HEK293 (cell line): ENCODE data around the gene PRSS8.

Source experiments
- CTCF ChIA-PET: fragments of 350-600 bp; formaldehyde crosslinking; extraction: SDS; loops from one replicate; lab custom pipeline; 2021; ENCODE audit warnings: antibody characterized with exemption; lab: Yijun Ruan, JAX
- POLR2A ChIA-PET: fragments of 300-600 bp; formaldehyde crosslinking; extraction: SDS; loops from one replicate; lab custom pipeline; 2020; ENCODE audit warnings: antibody characterized with exemption, inconsistent platforms; lab: Yijun Ruan, JAX
- H3K27ac ChIP-seq: fragments of 200-500 bp; sonication (Bioruptor generic); 2 replicates; pipeline ENCODE4 v1.5.1; 2014; ENCODE audit warnings: low read depth, low read length, control low read depth, inconsistent platforms; ENCODE audit errors: extremely low read depth
- H3K36me3 ChIP-seq, 2 experiments: fragments of 200-500 bp in 1 of 2; sonication (Bioruptor generic) in 1 of 2; 1 replicate in 1 of 2; 2 replicates in 1 of 2; pipeline ENCODE4 v1.5.1; 2014 to 2017; ENCODE audit warnings: inconsistent platforms in 2 of 2, low read length in 2 of 2; ENCODE audit not compliant: control insufficient read depth in 2 of 2, insufficient read depth in 1 of 2
- H3K4me1 ChIP-seq: fragments of 200-500 bp; sonication (Bioruptor generic); 2 replicates; pipeline ENCODE4 v1.5.1; 2014; ENCODE audit warnings: mild to moderate bottlenecking, low read length, inconsistent platforms; ENCODE audit not compliant: control insufficient read depth, insufficient read depth
- H3K4me3 ChIP-seq: 2 replicates; pipeline ENCODE4 v1.5.1; 2011; ENCODE audit warnings: low read depth, mild to moderate bottlenecking, control low read depth, low read length, moderate library complexity
- H3K9me3 ChIP-seq: fragments of 200-500 bp; sonication (Bioruptor generic); 2 replicates; pipeline ENCODE4 v1.5.1; 2014; ENCODE audit warnings: low read depth, low read length, inconsistent platforms; ENCODE audit not compliant: control insufficient read depth, insufficient read depth
- BCL11B ChIP-seq: fragments of 450-650 bp; formaldehyde crosslinking; IDR thresholded peaks from 2 replicates; pipeline ENCODE4 v1.5.1; 2016; ENCODE audit warnings: low read depth, missing biosample characterization, missing genetic modification characterization
- GLIS1 ChIP-seq: fragments of 450-650 bp; formaldehyde crosslinking; IDR thresholded peaks from 2 replicates; pipeline ENCODE4 v1.5.1; 2016; ENCODE audit warnings: missing biosample characterization, missing genetic modification characterization
- KLF1 ChIP-seq: fragments of 450-650 bp; formaldehyde crosslinking; IDR thresholded peaks from 2 replicates; pipeline ENCODE4 v1.5.1; 2016; ENCODE audit warnings: missing biosample characterization, missing genetic modification characterization
- KLF10 ChIP-seq: fragments of 450-650 bp; IDR thresholded peaks from 2 replicates; pipeline ENCODE4 v1.5.1; 2018; ENCODE audit warnings: missing biosample characterization, mild to moderate bottlenecking, missing genetic modification characterization
- OSR2 ChIP-seq: fragments of 450-650 bp; formaldehyde crosslinking; IDR thresholded peaks from 2 replicates; pipeline ENCODE4 v1.5.1; 2016; ENCODE audit warnings: missing biosample characterization, missing genetic modification characterization
- SP7 ChIP-seq: fragments of 450-650 bp; formaldehyde crosslinking; IDR thresholded peaks from 2 replicates; pipeline ENCODE4 v1.5.1; 2016; ENCODE audit warnings: missing biosample characterization, missing genetic modification characterization
- ZBTB48 ChIP-seq: fragments of 450-650 bp; formaldehyde crosslinking; IDR thresholded peaks from 2 replicates; pipeline ENCODE4 v1.5.1; 2016; ENCODE audit warnings: missing biosample characterization, missing genetic modification characterization
- ZNF138 ChIP-seq: fragments of 450-650 bp; formaldehyde crosslinking; IDR thresholded peaks from 2 replicates; pipeline ENCODE4 v1.5.1; 2016; ENCODE audit warnings: missing biosample characterization, missing genetic modification characterization, borderline replicate concordance
- ZNF202 ChIP-seq: fragments of 450-650 bp; formaldehyde crosslinking; IDR thresholded peaks from 2 replicates; pipeline ENCODE4 v1.5.1; 2016; ENCODE audit warnings: missing biosample characterization, missing genetic modification characterization, borderline replicate concordance
- ZNF221 ChIP-seq: fragments of 450-650 bp; formaldehyde crosslinking; IDR thresholded peaks from 2 replicates; pipeline ENCODE4 v1.5.1; 2017; ENCODE audit warnings: missing biosample characterization, missing genetic modification characterization, borderline replicate concordance
- ZNF335 ChIP-seq: fragments of 450-650 bp; formaldehyde crosslinking; conservative IDR thresholded peaks from 2 replicates; pipeline ENCODE4 v1.5.1; 2016; ENCODE audit warnings: missing biosample characterization, missing genetic modification characterization
- ZNF473 ChIP-seq: fragments of 450-650 bp; formaldehyde crosslinking; IDR thresholded peaks from 2 replicates; pipeline ENCODE4 v1.5.1; 2017; ENCODE audit warnings: missing biosample characterization, missing genetic modification characterization
- ZNF76 ChIP-seq: fragments of 450-650 bp; formaldehyde crosslinking; IDR thresholded peaks from 2 replicates; pipeline ENCODE4; 2016; ENCODE audit warnings: low read depth, missing biosample characterization, missing genetic modification characterization, borderline replicate concordance
- ZNF768 ChIP-seq: fragments of 450-650 bp; formaldehyde crosslinking; IDR thresholded peaks from 2 replicates; pipeline ENCODE4 v1.5.1; 2018; ENCODE audit warnings: missing biosample characterization, mild to moderate bottlenecking, missing genetic modification characterization
- TF ChIP-seq, protein P1 (sequence below): fragments of 450-650 bp; formaldehyde crosslinking; conservative IDR thresholded peaks from 2 replicates; pipeline ENCODE4 v1.5.1; 2016; ENCODE audit warnings: low read depth, missing biosample characterization, missing genetic modification characterization
- TF ChIP-seq, protein P2 (sequence below): fragments of 450-650 bp; IDR thresholded peaks from 2 replicates; pipeline ENCODE4 v1.5.1; 2018; ENCODE audit warnings: missing biosample characterization, missing genetic modification characterization
- TF ChIP-seq, protein P3 (sequence below): fragments of 450-650 bp; formaldehyde crosslinking; IDR thresholded peaks from 2 replicates; pipeline ENCODE4 v1.5.1; 2016; ENCODE audit warnings: missing biosample characterization, missing genetic modification characterization
- TF ChIP-seq, protein P4 (sequence below): fragments of 450-650 bp; formaldehyde crosslinking; IDR thresholded peaks from 2 replicates; pipeline ENCODE4 v1.5.1; 2016; ENCODE audit warnings: missing biosample characterization, missing genetic modification characterization
- TF ChIP-seq, protein P5 (sequence below): fragments of 450-650 bp; formaldehyde crosslinking; IDR thresholded peaks from 2 replicates; pipeline ENCODE4 v1.5.1; 2017; ENCODE audit warnings: missing biosample characterization, missing genetic modification characterization

PRSS8 gene

DNA sequence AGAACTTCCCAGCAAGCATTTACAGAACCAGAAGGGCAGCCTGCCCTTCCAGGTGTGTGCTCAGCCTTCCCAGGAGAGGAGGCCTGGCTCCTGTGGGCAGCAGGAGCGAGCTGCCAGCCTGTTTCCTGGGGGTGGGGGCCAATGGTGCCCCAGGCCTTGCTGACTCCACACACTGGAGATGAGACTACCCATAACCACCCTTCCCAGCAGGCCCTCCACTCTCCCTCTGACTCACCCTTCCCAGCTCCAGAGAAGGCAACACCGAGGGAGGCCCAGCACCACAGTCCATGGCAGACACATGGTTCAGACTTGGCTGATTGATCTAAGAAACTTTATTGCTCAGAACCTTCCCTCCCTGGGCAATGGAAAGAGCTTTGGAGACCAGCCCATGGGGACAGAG is 45.0 kb downstream of the PRSS8 start (continued):
- TF ChIP-seq ZNF202 (tag by site-specific recombination) (no peak), GLIS1 (tag by site-specific recombination) (peak; percentile 27; the same call in 1 of the 2 replicates)

DNA sequence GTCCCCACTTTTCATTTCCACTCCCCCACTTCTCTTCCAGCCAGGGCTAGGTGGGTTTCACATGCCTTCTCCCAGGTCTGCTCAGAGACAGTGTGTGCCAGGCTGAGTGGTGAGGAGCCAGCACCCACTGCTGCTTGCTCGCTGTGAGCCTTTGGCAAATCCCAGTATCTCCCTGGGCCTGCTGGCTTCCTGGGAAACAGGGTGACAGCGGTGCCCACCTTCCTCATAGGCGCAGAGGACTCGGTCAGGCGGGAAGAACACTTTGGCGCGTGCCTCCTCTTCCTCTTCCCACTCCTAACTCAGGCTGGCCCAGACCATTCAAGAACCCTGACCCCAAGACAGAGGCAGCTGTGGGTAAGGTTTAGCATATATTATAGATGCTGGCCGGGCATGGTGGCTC is 46.3 kb downstream of the PRSS8 start:
- TF ChIP-seq, protein P1, sequence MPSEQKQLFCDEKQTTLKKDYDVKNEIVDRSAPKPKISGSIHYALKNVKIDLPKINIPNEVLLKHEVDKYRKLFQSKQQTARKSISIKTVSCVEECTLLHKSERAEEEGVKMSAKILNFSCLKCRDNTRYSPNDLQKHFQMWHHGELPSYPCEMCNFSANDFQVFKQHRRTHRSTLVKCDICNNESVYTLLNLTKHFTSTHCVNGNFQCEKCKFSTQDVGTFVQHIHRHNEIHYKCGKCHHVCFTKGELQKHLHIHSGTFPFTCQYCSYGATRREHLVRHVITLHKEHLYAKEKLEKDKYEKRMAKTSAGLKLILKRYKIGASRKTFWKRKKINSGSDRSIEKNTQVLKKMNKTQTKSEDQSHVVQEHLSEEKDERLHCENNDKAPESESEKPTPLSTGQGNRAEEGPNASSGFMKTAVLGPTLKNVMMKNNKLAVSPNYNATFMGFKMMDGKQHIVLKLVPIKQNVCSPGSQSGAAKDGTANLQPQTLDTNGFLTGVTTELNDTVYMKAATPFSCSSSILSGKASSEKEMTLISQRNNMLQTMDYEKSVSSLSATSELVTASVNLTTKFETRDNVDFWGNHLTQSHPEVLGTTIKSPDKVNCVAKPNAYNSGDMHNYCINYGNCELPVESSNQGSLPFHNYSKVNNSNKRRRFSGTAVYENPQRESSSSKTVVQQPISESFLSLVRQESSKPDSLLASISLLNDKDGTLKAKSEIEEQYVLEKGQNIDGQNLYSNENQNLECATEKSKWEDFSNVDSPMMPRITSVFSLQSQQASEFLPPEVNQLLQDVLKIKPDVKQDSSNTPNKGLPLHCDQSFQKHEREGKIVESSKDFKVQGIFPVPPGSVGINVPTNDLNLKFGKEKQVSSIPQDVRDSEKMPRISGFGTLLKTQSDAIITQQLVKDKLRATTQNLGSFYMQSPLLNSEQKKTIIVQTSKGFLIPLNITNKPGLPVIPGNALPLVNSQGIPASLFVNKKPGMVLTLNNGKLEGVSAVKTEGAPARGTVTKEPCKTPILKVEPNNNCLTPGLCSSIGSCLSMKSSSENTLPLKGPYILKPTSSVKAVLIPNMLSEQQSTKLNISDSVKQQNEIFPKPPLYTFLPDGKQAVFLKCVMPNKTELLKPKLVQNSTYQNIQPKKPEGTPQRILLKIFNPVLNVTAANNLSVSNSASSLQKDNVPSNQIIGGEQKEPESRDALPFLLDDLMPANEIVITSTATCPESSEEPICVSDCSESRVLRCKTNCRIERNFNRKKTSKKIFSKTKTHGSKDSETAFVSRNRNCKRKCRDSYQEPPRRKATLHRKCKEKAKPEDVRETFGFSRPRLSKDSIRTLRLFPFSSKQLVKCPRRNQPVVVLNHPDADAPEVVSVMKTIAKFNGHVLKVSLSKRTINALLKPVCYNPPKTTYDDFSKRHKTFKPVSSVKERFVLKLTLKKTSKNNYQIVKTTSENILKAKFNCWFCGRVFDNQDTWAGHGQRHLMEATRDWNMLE: no peak
- TF ChIP-seq, protein P2, sequence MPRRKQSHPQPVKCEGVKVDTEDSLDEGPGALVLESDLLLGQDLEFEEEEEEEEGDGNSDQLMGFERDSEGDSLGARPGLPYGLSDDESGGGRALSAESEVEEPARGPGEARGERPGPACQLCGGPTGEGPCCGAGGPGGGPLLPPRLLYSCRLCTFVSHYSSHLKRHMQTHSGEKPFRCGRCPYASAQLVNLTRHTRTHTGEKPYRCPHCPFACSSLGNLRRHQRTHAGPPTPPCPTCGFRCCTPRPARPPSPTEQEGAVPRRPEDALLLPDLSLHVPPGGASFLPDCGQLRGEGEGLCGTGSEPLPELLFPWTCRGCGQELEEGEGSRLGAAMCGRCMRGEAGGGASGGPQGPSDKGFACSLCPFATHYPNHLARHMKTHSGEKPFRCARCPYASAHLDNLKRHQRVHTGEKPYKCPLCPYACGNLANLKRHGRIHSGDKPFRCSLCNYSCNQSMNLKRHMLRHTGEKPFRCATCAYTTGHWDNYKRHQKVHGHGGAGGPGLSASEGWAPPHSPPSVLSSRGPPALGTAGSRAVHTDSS (tag by site-specific recombination): no peak
- TF ChIP-seq ZNF473 (tag by site-specific recombination) (no peak), SP7 (no peak), KLF1 (tag by site-specific recombination) (no peak), ZNF221 (tag by site-specific recombination) (no peak), KLF10 (tag by site-specific recombination) (no peak), OSR2 (no peak), ZNF138 (tag by site-specific recombination) (no peak), ZNF335 (tag by site-specific recombination) (no peak), BCL11B (tag by site-specific recombination) (no peak), ZBTB48 (tag by site-specific recombination) (no peak)
- TF ChIP-seq, protein P3, sequence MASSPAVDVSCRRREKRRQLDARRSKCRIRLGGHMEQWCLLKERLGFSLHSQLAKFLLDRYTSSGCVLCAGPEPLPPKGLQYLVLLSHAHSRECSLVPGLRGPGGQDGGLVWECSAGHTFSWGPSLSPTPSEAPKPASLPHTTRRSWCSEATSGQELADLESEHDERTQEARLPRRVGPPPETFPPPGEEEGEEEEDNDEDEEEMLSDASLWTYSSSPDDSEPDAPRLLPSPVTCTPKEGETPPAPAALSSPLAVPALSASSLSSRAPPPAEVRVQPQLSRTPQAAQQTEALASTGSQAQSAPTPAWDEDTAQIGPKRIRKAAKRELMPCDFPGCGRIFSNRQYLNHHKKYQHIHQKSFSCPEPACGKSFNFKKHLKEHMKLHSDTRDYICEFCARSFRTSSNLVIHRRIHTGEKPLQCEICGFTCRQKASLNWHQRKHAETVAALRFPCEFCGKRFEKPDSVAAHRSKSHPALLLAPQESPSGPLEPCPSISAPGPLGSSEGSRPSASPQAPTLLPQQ: no peak
- CTCF ChIA-PET: no interaction called here
- POLR2A ChIA-PET: interaction anchor here (0.8 to 1.2 kb wide), 2 partner anchors 12 to 28 kb away, joined by 3 to 4 read pairs; partner anchors contain the start of gene KAT8
- Histone ChIP-seq H3K9me3 (no peaks in the 10 kb centered on the region), H3K27ac (no peak overlapping the region), H3K36me3 (peaks cover 0 to 45% of the 10 kb centered on the region in 2 experiments; a peak in 2 of 3 replicates), H3K4me1 (peaks cover 3% of the 10 kb centered on the region; the same call in 1 of the 2 replicates), H3K4me3 (no peak overlapping the region)

DNA sequence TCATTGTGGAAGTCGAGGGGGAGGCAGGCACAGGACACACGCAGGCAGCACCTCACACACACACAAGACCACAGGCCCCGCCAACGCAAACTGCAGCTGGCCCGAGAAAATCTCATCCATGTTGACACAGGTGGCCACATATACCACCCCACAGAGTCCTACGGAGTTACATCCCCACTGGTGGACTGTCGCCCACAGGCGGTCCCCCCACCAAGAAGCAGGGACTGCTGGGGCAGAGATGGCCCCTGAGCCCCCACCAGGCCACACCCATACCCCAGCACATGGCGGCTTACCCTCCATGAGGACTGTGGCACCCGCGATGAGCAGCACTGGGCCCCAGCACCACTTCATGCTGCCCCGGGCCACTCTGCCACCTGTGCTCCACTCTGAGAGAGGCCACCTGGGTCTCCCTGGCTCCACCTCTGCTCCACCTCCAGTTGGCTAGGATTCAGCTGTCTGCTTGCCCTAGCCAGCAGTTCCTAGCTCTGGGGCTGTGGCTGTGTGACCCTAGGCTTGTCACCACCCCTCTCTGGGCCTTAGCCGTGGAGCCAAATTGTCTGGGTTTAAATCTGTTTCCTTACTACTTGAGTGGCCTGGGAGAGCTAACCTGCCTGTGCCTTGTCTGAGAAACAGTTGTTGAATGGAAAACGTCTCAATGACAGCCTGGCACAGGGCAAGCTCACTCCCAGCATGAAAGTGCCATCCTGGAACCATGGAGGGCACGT is 46.9 kb downstream of the PRSS8 start, which contains the start of gene PRSS53:
PRSS53 (minus strand) TSS at position 485 of the 725 bp plus-strand sequence; CDS start at position 351, 134 bp downstream.
- Histone ChIP-seq H3K9me3 (no peaks in the 10 kb centered on the region), H3K36me3 (peaks cover 0 to 46% of the 10 kb centered on the region in 2 experiments; a peak in 2 of 3 replicates), H3K4me3 (no peak within 1 kb of the TSS), H3K27ac (no peak within 1 kb of the TSS), H3K4me1 (peaks cover 3% of the 10 kb centered on the region; the same call in 1 of the 2 replicates)
- ChIA-PET POLR2A (interaction anchor here (0.8 to 1.2 kb wide), 2 partner anchors 11 to 29 kb away, joined by 3 to 4 read pairs; partner anchors contain the start of gene KAT8), CTCF (no interaction called here)
- TF ChIP-seq, protein P4, sequence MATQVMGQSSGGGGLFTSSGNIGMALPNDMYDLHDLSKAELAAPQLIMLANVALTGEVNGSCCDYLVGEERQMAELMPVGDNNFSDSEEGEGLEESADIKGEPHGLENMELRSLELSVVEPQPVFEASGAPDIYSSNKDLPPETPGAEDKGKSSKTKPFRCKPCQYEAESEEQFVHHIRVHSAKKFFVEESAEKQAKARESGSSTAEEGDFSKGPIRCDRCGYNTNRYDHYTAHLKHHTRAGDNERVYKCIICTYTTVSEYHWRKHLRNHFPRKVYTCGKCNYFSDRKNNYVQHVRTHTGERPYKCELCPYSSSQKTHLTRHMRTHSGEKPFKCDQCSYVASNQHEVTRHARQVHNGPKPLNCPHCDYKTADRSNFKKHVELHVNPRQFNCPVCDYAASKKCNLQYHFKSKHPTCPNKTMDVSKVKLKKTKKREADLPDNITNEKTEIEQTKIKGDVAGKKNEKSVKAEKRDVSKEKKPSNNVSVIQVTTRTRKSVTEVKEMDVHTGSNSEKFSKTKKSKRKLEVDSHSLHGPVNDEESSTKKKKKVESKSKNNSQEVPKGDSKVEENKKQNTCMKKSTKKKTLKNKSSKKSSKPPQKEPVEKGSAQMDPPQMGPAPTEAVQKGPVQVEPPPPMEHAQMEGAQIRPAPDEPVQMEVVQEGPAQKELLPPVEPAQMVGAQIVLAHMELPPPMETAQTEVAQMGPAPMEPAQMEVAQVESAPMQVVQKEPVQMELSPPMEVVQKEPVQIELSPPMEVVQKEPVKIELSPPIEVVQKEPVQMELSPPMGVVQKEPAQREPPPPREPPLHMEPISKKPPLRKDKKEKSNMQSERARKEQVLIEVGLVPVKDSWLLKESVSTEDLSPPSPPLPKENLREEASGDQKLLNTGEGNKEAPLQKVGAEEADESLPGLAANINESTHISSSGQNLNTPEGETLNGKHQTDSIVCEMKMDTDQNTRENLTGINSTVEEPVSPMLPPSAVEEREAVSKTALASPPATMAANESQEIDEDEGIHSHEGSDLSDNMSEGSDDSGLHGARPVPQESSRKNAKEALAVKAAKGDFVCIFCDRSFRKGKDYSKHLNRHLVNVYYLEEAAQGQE (tag by site-specific recombination): no peak
- TF ChIP-seq GLIS1 (tag by site-specific recombination) (peak; percentile 57), ZNF76 (tag by site-specific recombination) (no peak), ZNF768 (tag by site-specific recombination) (peak; percentile 88; the same call in 1 of the 2 replicates)
- TF ChIP-seq, protein P5, sequence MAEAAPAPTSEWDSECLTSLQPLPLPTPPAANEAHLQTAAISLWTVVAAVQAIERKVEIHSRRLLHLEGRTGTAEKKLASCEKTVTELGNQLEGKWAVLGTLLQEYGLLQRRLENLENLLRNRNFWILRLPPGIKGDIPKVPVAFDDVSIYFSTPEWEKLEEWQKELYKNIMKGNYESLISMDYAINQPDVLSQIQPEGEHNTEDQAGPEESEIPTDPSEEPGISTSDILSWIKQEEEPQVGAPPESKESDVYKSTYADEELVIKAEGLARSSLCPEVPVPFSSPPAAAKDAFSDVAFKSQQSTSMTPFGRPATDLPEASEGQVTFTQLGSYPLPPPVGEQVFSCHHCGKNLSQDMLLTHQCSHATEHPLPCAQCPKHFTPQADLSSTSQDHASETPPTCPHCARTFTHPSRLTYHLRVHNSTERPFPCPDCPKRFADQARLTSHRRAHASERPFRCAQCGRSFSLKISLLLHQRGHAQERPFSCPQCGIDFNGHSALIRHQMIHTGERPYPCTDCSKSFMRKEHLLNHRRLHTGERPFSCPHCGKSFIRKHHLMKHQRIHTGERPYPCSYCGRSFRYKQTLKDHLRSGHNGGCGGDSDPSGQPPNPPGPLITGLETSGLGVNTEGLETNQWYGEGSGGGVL (tag by site-specific recombination): no peak
